GM23338 (cell line): ENCODE data around the gene RNU7-1. TPM values are rescaled to one million over a fixed set of nuclear protein-coding genes. Genes with fewer than 3 reads are reported as not detected.

Source experiments
- ATAC-seq: fragments of 200-7000 bp; cut with Tn5 transposase; 3 replicates; pipeline ENCODE4 v1.9.1; 2020
- DNase-seq: peaks from one replicate; pipeline ENCODE4 v3.0.0-alpha.2; 2015; ENCODE audit warnings: low spot score
- H2AFZ ChIP-seq: fragments of 200-600 bp; sonication (generic); 2 replicates; pipeline ENCODE4 v1.8.0; 2016; ENCODE audit warnings: antibody characterized with exemption, mild to moderate bottlenecking, moderate library complexity
- H3F3A ChIP-seq: fragments of 200-600 bp; sonication (generic); replicated peaks from 2 replicates; pipeline ENCODE4 v1.8.0; 2017; ENCODE audit warnings: antibody characterized with exemption, mixed run types, low read depth
- H3K27ac ChIP-seq: fragments of 200-600 bp; sonication (generic); 2 replicates; pipeline ENCODE4 v1.6.1; 2016; ENCODE audit warnings: low read depth
- H3K27me3 ChIP-seq: fragments of 200-600 bp; sonication (generic); 2 replicates; pipeline ENCODE4 v1.8.0; 2016; ENCODE audit warnings: mild to moderate bottlenecking, mixed run types, moderate library complexity; ENCODE audit not compliant: insufficient read depth
- H3K36me3 ChIP-seq: fragments of 200-600 bp; sonication (generic); 2 replicates; pipeline ENCODE4 v1.8.0; 2016; ENCODE audit warnings: mild to moderate bottlenecking; ENCODE audit not compliant: insufficient read depth
- H3K4me1 ChIP-seq: fragments of 200-600 bp; sonication (generic); 2 replicates; pipeline ENCODE4 v1.8.0; 2016; ENCODE audit warnings: mild to moderate bottlenecking, moderate library complexity; ENCODE audit not compliant: insufficient read depth
- H3K4me2 ChIP-seq: fragments of 200-600 bp; sonication (generic); 2 replicates; pipeline ENCODE4 v1.7.1; 2017; ENCODE audit warnings: mixed run types
- H3K4me3 ChIP-seq: fragments of 200-600 bp; sonication (generic); 2 replicates; pipeline ENCODE4 v1.6.1; 2016; ENCODE audit warnings: mixed run types
- H3K79me2 ChIP-seq: fragments of 200-600 bp; sonication (generic); replicated peaks from 2 replicates; pipeline ENCODE4 v1.8.0; 2017; ENCODE audit warnings: mild to moderate bottlenecking; ENCODE audit not compliant: insufficient read depth
- H3K9me2 ChIP-seq: fragments of 200-600 bp; sonication (generic); 2 replicates; pipeline ENCODE4 v1.8.0; 2017; ENCODE audit not compliant: insufficient read depth
- H4K20me1 ChIP-seq: fragments of 200-600 bp; sonication (generic); replicated peaks from 2 replicates; pipeline ENCODE4 v1.8.0; 2017; ENCODE audit warnings: mild to moderate bottlenecking; ENCODE audit not compliant: insufficient read depth
- H3K27ac Mint-ChIP-seq: 2 replicates; pipeline ENCODE4 v1.8.0; 2020; ENCODE audit warnings: inconsistent platforms, mild to moderate bottlenecking, moderate library complexity, mixed read lengths
- H3K27me3 Mint-ChIP-seq: 3 replicates; pipeline ENCODE4 v1.8.0; 2022; ENCODE audit warnings: low read depth, mild to moderate bottlenecking, moderate library complexity, mixed read lengths, inconsistent platforms; ENCODE audit not compliant: insufficient read depth, poor library complexity
- H3K36me3 Mint-ChIP-seq: 3 replicates; pipeline ENCODE4 v1.8.0; 2021; ENCODE audit warnings: low read depth, mild to moderate bottlenecking, inconsistent platforms, moderate library complexity, mixed read lengths
- H3K4me1 Mint-ChIP-seq: 3 replicates; pipeline ENCODE4 v1.8.0; 2020; ENCODE audit warnings: mild to moderate bottlenecking, inconsistent platforms, mixed read lengths
- H3K4me3 Mint-ChIP-seq: 3 replicates; pipeline ENCODE4 v1.8.0; 2021; ENCODE audit warnings: moderate library complexity, mild to moderate bottlenecking, inconsistent platforms, mixed read lengths
- H3K9me3 Mint-ChIP-seq: 3 replicates; pipeline ENCODE4 v1.8.0; 2020; ENCODE audit warnings: moderate library complexity, mild to moderate bottlenecking, inconsistent platforms, mixed read lengths
- CREB1 ChIP-seq: fragments of 250-450 bp; sonication (Bioruptor Pico); IDR thresholded peaks from 2 replicates; pipeline ENCODE4 v1.5.0; 2020; ENCODE audit warnings: low read depth, mild to moderate bottlenecking, moderate library complexity
- CTCF ChIP-seq, 2 experiments: fragments of 200-600 bp in 1 of 2; sonication (generic) in 1 of 2; conservative IDR thresholded peaks; 2 replicates each; pipeline versions ENCODE4 v1.5.1 to v1.6.1; 2016 to 2017; ENCODE audit warnings: antibody characterized with exemption in 2 of 2, low read depth in 2 of 2, mild to moderate bottlenecking in 2 of 2, moderate library complexity in 1 of 2
- ETS1 ChIP-seq: IDR thresholded peaks from 2 replicates; pipeline ENCODE4 v1.6.1; 2016; ENCODE audit warnings: antibody characterized with exemption
- EZH2 ChIP-seq: fragments of 200-600 bp; sonication (generic); IDR thresholded peaks from one replicate; pipeline ENCODE4 v1.8.0; 2017; ENCODE audit warnings: antibody characterized with exemption, mild to moderate bottlenecking, low read depth; ENCODE audit not compliant: unreplicated experiment
- EZH2phosphoT487 ChIP-seq: fragments of 200-600 bp; sonication (generic); IDR thresholded peaks from one replicate; pipeline ENCODE4 v1.8.1; 2018; ENCODE audit warnings: antibody characterized with exemption; ENCODE audit not compliant: unreplicated experiment
- JUNB ChIP-seq: IDR thresholded peaks from one replicate; pipeline ENCODE4 v1.6.1; 2016; ENCODE audit warnings: antibody characterized with exemption; ENCODE audit not compliant: unreplicated experiment
- NANOG ChIP-seq: IDR thresholded peaks from 2 replicates; pipeline ENCODE4 v1.6.1; 2016; ENCODE audit warnings: antibody characterized with exemption, borderline replicate concordance
- POLR2AphosphoS5 ChIP-seq: IDR thresholded peaks from 2 replicates; pipeline ENCODE4 v1.6.1; 2016; ENCODE audit warnings: antibody characterized with exemption, low read depth
- STAT1 ChIP-seq: IDR thresholded peaks from one replicate; pipeline ENCODE4 v1.6.1; 2016; ENCODE audit warnings: antibody characterized with exemption; ENCODE audit not compliant: unreplicated experiment
- ZNF114 ChIP-seq: fragments of 250-450 bp; sonication (Bioruptor Pico); IDR thresholded peaks from 2 replicates; pipeline ENCODE4 v1.5.0; 2020; ENCODE audit warnings: mild to moderate bottlenecking, moderate library complexity
- ZNF331 ChIP-seq: fragments of 250-450 bp; sonication (Bioruptor Pico); IDR thresholded peaks from 2 replicates; pipeline ENCODE4 v1.5.0; 2020; ENCODE audit warnings: low read depth, mild to moderate bottlenecking, moderate library complexity
- ZNF462 ChIP-seq: fragments of 250-450 bp; sonication (Bioruptor Pico); IDR thresholded peaks from 2 replicates; pipeline ENCODE4 v1.5.0; 2020; ENCODE audit warnings: mild to moderate bottlenecking, moderate library complexity
- polyA plus RNA-seq: library from polyadenylated mRNA; unstranded; fragments of >200 nt; fragmentation: Nextera tagmentation; extraction: Ambion mirVana; gene quantifications from 2 replicates; pipeline ENCODE4 v1.2.1, GENCODE V29; 2016
- total RNA-seq: library from RNA; depleted of rRNA; stranded (reverse); fragments of >200 nt; shearing (Covaris generic); gene quantifications from 2 replicates; pipeline ENCODE4 v1.2.3, GENCODE V29; 2014
- TF ChIP-seq, protein P1 (sequence below): IDR thresholded peaks from one replicate; pipeline ENCODE4 v1.6.1; 2018; ENCODE audit warnings: antibody characterized with exemption; ENCODE audit not compliant: unreplicated experiment

Gene RNU7-1
- total and polyA plus RNA-seq, 2 experiments from 2014 or later = not detected

GRCh38 chr12:6921996-6922946 lies 21.3 kb upstream of the RNU7-1 start:
- Histone ChIP-seq H3K9me2 (no peaks in the 10 kb centered on the region), H3F3A (peaks cover 24% of the 10 kb centered on the region), H3K4me3 (no peak overlapping the region), H3K4me1 (peaks cover 28% of the 10 kb centered on the region), H3K27me3 (no peaks in the 10 kb centered on the region), H2AFZ (no peak overlapping the region), H3K4me2 (no peak overlapping the region), H4K20me1 (no peaks in the 10 kb centered on the region), H3K27ac (no peak overlapping the region), H3K79me2 (peaks cover 6% of the 10 kb centered on the region), H3K36me3 (no peaks in the 10 kb centered on the region; the same call in none of the 2 replicates)
- ATAC-seq (no peak), DNase-seq (no peak)
- Mint-ChIP-seq H3K27ac (peak overlapping the region; percentile 74; the same call in 1 of the 2 replicates), H3K36me3 (peaks cover 49% of the 10 kb centered on the region), H3K27me3 (peaks cover 30% of the 10 kb centered on the region), H3K9me3 (no peaks in the 10 kb centered on the region; the same call in 1 of the 3 replicates), H3K4me3 (no peak overlapping the region; the same call in 2 of the 3 replicates), H3K4me1 (peaks cover 53% of the 10 kb centered on the region)
- TF ChIP-seq JUNB = no peak
- TF ChIP-seq ETS1 = no peak
- TF ChIP-seq CREB1 (CRISPR knock-in tag) = no peak
- TF ChIP-seq, protein P1, sequence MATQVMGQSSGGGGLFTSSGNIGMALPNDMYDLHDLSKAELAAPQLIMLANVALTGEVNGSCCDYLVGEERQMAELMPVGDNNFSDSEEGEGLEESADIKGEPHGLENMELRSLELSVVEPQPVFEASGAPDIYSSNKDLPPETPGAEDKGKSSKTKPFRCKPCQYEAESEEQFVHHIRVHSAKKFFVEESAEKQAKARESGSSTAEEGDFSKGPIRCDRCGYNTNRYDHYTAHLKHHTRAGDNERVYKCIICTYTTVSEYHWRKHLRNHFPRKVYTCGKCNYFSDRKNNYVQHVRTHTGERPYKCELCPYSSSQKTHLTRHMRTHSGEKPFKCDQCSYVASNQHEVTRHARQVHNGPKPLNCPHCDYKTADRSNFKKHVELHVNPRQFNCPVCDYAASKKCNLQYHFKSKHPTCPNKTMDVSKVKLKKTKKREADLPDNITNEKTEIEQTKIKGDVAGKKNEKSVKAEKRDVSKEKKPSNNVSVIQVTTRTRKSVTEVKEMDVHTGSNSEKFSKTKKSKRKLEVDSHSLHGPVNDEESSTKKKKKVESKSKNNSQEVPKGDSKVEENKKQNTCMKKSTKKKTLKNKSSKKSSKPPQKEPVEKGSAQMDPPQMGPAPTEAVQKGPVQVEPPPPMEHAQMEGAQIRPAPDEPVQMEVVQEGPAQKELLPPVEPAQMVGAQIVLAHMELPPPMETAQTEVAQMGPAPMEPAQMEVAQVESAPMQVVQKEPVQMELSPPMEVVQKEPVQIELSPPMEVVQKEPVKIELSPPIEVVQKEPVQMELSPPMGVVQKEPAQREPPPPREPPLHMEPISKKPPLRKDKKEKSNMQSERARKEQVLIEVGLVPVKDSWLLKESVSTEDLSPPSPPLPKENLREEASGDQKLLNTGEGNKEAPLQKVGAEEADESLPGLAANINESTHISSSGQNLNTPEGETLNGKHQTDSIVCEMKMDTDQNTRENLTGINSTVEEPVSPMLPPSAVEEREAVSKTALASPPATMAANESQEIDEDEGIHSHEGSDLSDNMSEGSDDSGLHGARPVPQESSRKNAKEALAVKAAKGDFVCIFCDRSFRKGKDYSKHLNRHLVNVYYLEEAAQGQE = no peak
- no peak for TF ChIP-seq EZH2
- TF ChIP-seq NANOG = no peak
- TF ChIP-seq ZNF462 (CRISPR knock-in tag) = no peak
- no peak for TF ChIP-seq EZH2phosphoT487
- TF ChIP-seq POLR2AphosphoS5 = no peak
- TF ChIP-seq STAT1 = no peak
- TF ChIP-seq ZNF331 (CRISPR knock-in tag) = no peak
- no peak for TF ChIP-seq CTCF (conservative IDR thresholded peaks at IDR 0.05; ENCODE audit: low read depth in 2 of 2)
- TF ChIP-seq ZNF114 = no peak
